ACC112 (cell line): Measurements from ENCODE around the gene VPS11.

Experiments used
- H2AFZ ChIP-seq: fragments of 200-600 bp; sonication (generic); one replicate; pipeline ENCODE4 v1.6.0; 2017; ENCODE audit warnings: antibody characterized with exemption, low read length; ENCODE audit not compliant: unreplicated experiment
- H3K27ac ChIP-seq: fragments of 200-600 bp; sonication (generic); 2 replicates; pipeline ENCODE4 v1.5.1; 2014; ENCODE audit warnings: low read depth, mild to moderate bottlenecking, antibody characterized with exemption, low read length, moderate library complexity
- H3K27me3 ChIP-seq: fragments of 200-600 bp; sonication (generic); 2 replicates; pipeline ENCODE4 v1.6.1; 2014; ENCODE audit warnings: mild to moderate bottlenecking, antibody characterized with exemption, low read length, moderate library complexity, mixed read lengths; ENCODE audit not compliant: insufficient read depth
- H3K36me3 ChIP-seq: fragments of 200-600 bp; sonication (generic); 2 replicates; pipeline ENCODE4 v1.6.1; 2016; ENCODE audit warnings: mild to moderate bottlenecking, antibody characterized with exemption, low read length, moderate library complexity, mixed read lengths; ENCODE audit not compliant: insufficient read depth
- H3K4me1 ChIP-seq: fragments of 200-600 bp; sonication (generic); one replicate; pipeline ENCODE4 v1.6.1; 2016; ENCODE audit warnings: low read length, mixed read lengths; ENCODE audit not compliant: insufficient read depth, unreplicated experiment, control insufficient read depth
- H3K4me3 ChIP-seq: fragments of 200-600 bp; sonication (generic); 2 replicates; pipeline ENCODE4 v1.5.1; 2014; ENCODE audit warnings: mild to moderate bottlenecking, low read depth, low read length
- H3K79me2 ChIP-seq: fragments of 200-600 bp; sonication (generic); one replicate; pipeline ENCODE4 v1.6.0; 2016; ENCODE audit warnings: low read length; ENCODE audit not compliant: control insufficient read depth, unreplicated experiment, insufficient read depth

VPS11 gene

DNA sequence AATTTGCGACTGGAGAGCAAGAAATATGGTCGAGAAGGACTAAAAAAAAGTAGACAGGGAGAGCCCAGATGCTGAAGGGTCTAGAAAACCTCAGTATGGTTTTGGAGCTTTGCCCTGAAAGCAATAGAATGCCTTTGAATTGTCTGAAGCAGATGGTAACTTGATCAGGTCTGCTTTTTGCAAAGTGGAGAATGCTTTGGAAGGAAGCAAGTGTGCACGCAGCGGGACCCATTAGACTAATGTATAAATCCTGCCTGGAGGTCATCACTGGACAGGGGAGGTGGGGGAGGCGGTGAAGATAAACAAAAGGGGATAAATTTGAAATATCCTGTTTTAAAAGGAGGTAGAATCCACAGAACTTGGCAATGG is 53.0 kb downstream of the VPS11 start:
- peak overlapping the region; percentile 98 for H3K4me3 ChIP-seq
- H3K36me3 ChIP-seq: no peaks in the 10 kb centered on the region
- H3K4me1 ChIP-seq: peaks cover 9% of the 10 kb centered on the region
- no peaks in the 10 kb centered on the region for H3K27me3 ChIP-seq
- H3K79me2 ChIP-seq: peaks cover 19% of the 10 kb centered on the region
- peak overlapping the region; percentile 78 for H2AFZ ChIP-seq
- peak overlapping the region; percentile 19; the same call in 1 of the 2 replicates for H3K27ac ChIP-seq

DNA sequence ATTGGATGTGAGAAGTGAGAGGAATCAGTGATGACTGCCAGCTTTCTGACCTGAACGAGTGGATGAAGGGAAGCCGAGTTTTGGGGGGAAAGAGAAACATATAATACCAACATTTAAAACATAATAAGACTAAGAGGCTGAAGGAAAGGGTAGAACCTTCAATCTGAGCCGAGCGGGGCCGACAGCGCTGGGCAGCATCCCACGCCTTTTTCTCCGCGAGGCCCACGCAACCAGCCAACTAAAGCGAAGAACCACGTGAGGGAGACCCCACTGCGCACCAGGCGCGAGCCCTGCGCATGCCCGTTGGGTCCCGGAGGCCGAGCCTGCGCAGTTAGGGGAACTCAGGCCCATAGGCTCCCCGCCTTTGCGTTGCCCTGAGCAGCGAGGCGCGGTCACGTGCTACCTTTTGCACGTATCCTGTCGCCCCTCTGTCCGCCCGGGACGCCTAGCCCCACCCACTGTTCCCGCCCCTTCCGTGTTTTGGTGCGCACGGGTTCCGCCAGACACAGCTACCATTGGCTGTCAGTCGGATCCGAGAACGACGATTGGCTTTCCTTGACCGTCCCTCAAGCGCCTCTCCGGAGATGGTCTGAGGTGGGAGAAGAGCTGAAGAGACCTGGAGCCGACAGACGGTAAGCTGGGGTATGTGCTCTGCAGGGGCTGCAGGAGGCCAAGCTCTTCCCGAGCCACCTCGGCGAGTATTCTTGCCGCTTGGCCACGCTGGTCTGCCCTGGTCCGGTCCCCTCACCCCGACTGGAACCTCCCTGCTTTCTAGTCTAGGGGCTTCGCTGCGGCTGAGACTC is 53.6 kb downstream of the VPS11 start, which contains the start of gene HINFP:
Gene HINFP (plus strand): TSS at position 573 of the 803 bp plus-strand sequence. CDS start 5,365 bp downstream, outside the sequence.
- Histone ChIP-seq H3K4me3 (peak within 1 kb of the TSS; percentile 98), H3K36me3 (no peaks in the 10 kb centered on the region), H3K27me3 (no peaks in the 10 kb centered on the region), H3K4me1 (peaks cover 9% of the 10 kb centered on the region), H2AFZ (peak within 1 kb of the TSS; percentile 78), H3K27ac (peak within 1 kb of the TSS; percentile 19), H3K79me2 (peaks cover 19% of the 10 kb centered on the region)

DNA sequence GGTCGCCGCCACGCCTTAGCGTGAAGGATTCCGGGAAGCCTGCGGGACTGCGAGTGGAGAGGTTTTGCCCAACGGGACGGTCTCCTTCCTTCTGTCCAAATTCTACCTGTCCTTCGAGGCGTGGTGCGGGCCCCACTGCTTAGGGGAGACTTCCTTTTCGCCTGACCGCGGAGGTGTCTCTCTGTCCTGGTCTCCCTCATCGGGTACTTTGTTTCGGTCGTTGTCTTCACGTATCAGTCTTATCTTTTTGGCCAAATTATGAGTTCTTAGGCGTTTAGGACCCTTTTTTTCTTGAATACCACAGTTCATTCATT is 54.1 kb downstream of the VPS11 start:
- Histone ChIP-seq H3K4me1 (peaks cover 9% of the 10 kb centered on the region), H2AFZ (peak overlapping the region; percentile 77), H3K27ac (peak overlapping the region; percentile 18), H3K4me3 (peak overlapping the region; percentile 98), H3K79me2 (peaks cover 19% of the 10 kb centered on the region), H3K27me3 (no peaks in the 10 kb centered on the region), H3K36me3 (no peaks in the 10 kb centered on the region)

DNA sequence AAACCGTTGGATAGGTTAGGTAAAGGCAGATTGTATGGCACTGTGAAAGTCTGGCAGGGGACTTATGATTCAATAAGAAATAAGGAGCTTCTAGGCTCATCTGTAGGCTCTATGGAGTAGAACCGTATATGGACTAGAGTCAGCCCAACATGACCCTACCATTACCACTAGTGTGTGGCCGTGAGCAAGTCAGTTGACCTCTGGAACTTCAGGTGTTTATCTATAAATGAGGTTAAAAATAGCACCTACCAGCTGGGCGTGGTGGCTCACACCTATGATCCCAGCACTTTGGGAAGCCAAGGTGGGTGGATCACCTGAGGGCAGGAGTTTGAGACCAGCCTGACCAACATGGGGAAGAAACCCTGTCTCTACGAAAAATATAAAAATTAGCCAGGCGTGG is 58.2 kb downstream of the VPS11 start:
- Histone ChIP-seq H3K27ac (no peak overlapping the region), H2AFZ (no peak overlapping the region), H3K36me3 (0 out of 2 replicates have a peak, but pooled peaks cover 3% of the 10 kb centered on the region), H3K27me3 (no peaks in the 10 kb centered on the region), H3K4me1 (peaks cover 7% of the 10 kb centered on the region), H3K4me3 (no peak overlapping the region), H3K79me2 (peaks cover 19% of the 10 kb centered on the region)

DNA sequence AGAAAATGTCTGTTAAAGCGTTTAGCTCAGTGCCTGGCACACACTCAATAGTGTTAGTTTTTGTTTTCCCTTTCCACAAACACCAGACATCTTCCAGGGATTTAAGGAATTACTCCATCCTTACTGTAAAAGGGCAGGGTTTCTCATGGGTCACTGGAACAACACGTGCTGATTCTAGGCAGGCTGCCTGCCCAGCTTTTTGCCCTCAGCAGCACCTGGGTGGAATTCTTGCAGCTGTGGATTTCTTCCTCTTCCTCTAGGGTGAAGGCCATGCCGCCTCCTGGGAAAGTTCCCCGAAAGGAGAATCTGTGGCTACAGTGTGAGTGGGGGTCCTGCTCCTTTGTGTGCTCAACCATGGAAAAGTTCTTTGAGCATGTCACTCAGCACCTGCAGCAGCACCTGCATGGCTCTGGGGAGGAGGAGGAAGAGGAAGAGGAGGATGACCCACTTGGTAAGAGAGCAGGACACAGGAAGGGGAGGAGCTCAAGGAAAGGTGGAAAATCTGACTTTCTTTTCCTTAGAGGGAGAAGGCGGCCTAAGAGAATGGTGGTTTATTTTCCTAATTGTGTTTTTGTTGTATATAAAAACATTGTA is 59.2 kb downstream of the VPS11 start:
- Histone ChIP-seq H3K27ac (no peak overlapping the region), H2AFZ (no peak overlapping the region), H3K4me1 (peaks cover 7% of the 10 kb centered on the region), H3K4me3 (no peak overlapping the region), H3K36me3 (0 out of 2 replicates have a peak, but pooled peaks cover 7% of the 10 kb centered on the region), H3K79me2 (peaks cover 15% of the 10 kb centered on the region), H3K27me3 (no peaks in the 10 kb centered on the region)

DNA sequence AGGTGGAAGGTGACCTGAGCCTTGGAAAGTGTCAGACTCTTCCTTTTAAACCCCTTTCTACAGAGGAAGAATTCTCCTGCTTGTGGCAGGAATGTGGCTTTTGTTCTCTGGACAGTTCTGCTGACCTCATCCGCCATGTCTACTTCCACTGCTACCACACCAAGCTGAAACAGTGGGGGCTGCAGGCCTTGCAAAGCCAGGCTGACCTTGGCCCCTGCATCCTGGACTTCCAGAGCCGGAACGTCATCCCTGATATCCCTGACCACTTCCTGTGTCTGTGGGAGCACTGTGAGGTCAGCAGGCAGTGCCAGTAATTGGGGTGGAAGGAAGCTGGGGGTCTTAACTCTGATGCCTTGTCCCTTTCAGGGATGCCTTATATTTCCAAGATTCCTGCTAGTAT is 63.0 kb downstream of the VPS11 start:
- Histone ChIP-seq H3K4me1 (peaks cover 3% of the 10 kb centered on the region), H3K79me2 (no peaks in the 10 kb centered on the region), H3K36me3 (peaks cover 19% of the 10 kb centered on the region; the same call in 1 of the 2 replicates), H3K27ac (no peak overlapping the region), H3K27me3 (no peaks in the 10 kb centered on the region), H3K4me3 (no peak overlapping the region), H2AFZ (no peak overlapping the region)
